Lung (tissue), 12 donors: ENCODE results near the gene ITGB3BP. TPM values are rescaled to one million over a fixed set of nuclear protein-coding genes. Genes with fewer than 3 reads are reported as not detected.
A peak's percentile ranks its signal among the peaks of the same experiment; 100 is the strongest.

Experiments used
- ATAC-seq: fragments of 200-7000 bp; cut with Tn5 transposase; one replicate; pipeline ENCODE4 v1.9.1; 2020; ENCODE audit warnings: moderate number of reproducible peaks; ENCODE audit not compliant: insufficient read depth, low FRiP score
- DNase-seq, 3 donors: peaks; one replicate each; pipeline ENCODE4 v3.0.0-alpha.2; 2013 to 2017
- H3K27ac ChIP-seq, 2 donors: one replicate each; pipeline ENCODE4 v1.5.1; 2013; ENCODE audit warnings: mild to moderate bottlenecking in 2 of 2, moderate library complexity in 2 of 2, control low read depth in 1 of 2, inconsistent platforms in 1 of 2, low read depth in 1 of 2, low read length in 1 of 2
- H3K27me3 ChIP-seq, 3 donors: one replicate each; pipeline ENCODE4 v1.5.1; 2013; ENCODE audit warnings: low read length in 2 of 3; ENCODE audit not compliant: control insufficient read depth in 3 of 3, insufficient read depth in 3 of 3
- H3K36me3 ChIP-seq, 4 donors: one replicate each; pipeline ENCODE4 v1.5.1; 2013; ENCODE audit warnings: low read length in 4 of 4, mild to moderate bottlenecking in 1 of 4, moderate library complexity in 1 of 4; ENCODE audit not compliant: control insufficient read depth in 4 of 4, insufficient read depth in 4 of 4
- H3K4me1 ChIP-seq, 5 donors: one replicate each; pipeline ENCODE4 v1.5.1; 2013; ENCODE audit warnings: low read length in 5 of 5, mild to moderate bottlenecking in 2 of 5, moderate library complexity in 1 of 5; ENCODE audit not compliant: control insufficient read depth in 5 of 5, insufficient read depth in 5 of 5
- H3K4me3 ChIP-seq: one replicate; pipeline ENCODE4 v1.5.1; 2013; ENCODE audit warnings: mild to moderate bottlenecking, control low read depth, moderate library complexity
- H3K9ac ChIP-seq, 2 donors: one replicate each; pipeline ENCODE4 v1.5.1; 2013; ENCODE audit warnings: low read length in 2 of 2, control low read depth in 1 of 2; ENCODE audit not compliant: insufficient read depth in 1 of 2
- H3K9me3 ChIP-seq, 4 donors: one replicate each; pipeline ENCODE4 v1.5.1; 2013; ENCODE audit warnings: low read length in 3 of 4, mild to moderate bottlenecking in 1 of 4, moderate library complexity in 1 of 4; ENCODE audit not compliant: control insufficient read depth in 4 of 4, insufficient read depth in 3 of 4
- CTCF ChIP-seq: IDR thresholded peaks from 2 replicates; pipeline ENCODE4 v1.5.1; 2012; ENCODE audit warnings: mild to moderate bottlenecking; ENCODE audit errors: control extremely low read depth, extremely low read depth
- WGBS, 2 donors: extraction: QIAGEN DNeasy Blood & Tissue Kit; methylation state at CpG; one replicate each; pipeline ENCODE4 v1.1.7; 2013; 5-methylcytosine and 5-hydroxymethylcytosine counted together
- polyA plus RNA-seq, 2 donors: library from polyadenylated mRNA; stranded (reverse); fragments of 200-250 nt; gene quantifications; one replicate each; pipeline ENCODE4 v1.2.1, GENCODE V29; 2013
- total RNA-seq, 2 donors: library from RNA; depleted of rRNA in 1 of 2; stranded (reverse); fragments of >200 nt in 1 of 2; gene quantifications; one replicate each; pipeline ENCODE4 v1.2.1, GENCODE V29; 2014 to 2021
- donor health status: control.
- donor health status: control.
- donor health status: Bipolar disorder and iron deficiency.
- donor health status: healthy.
- donor health status: DM: yes; HTN: yes; CAD: no.

ITGB3BP gene
- total and polyA plus RNA-seq, 4 donors: 7.0 to 36.5 (median 24.2) TPM

GRCh38 chr1:63501256-63501655, 21.8 kb downstream of the ITGB3BP start:
- ATAC-seq (no peak), DNase-seq (no peak)
- Histone ChIP-seq H3K9ac (no peak overlapping the region), H3K36me3 (peaks cover 0 to 1% (median 0%) of the 10 kb centered on the region in 4 donors), H3K4me1 (no peaks in the 10 kb centered on the region), H3K27me3 (no peaks in the 10 kb centered on the region), H3K4me3 (no peak overlapping the region), H3K9me3 (no peaks in the 10 kb centered on the region), H3K27ac (no peak overlapping the region)
- no peak for TF ChIP-seq CTCF
- 97 to 98% methylated on average over 3 of the region's 3 CpGs for WGBS, 2 donors

- WGBS, 2 donors: 47 to 98% methylated on average over 1 of the region's 1 CpG
- Histone ChIP-seq H3K9me3 (no peaks in the 10 kb centered on the region), H3K9ac (no peak overlapping the region), H3K4me3 (no peak overlapping the region), H3K36me3 (no peaks in the 10 kb centered on the region), H3K27me3 (no peaks in the 10 kb centered on the region), H3K4me1 (no peaks in the 10 kb centered on the region), H3K27ac (no peak overlapping the region)
- ATAC-seq (no peak), DNase-seq (no peak)
- no peak for TF ChIP-seq CTCF
These were observed 24.9 kb downstream of the ITGB3BP start for GRCh38 chr1:63498106-63498505.

GRCh38 chr1:63497577-63497976, 25.4 kb downstream of the ITGB3BP start:
- no peaks in the 10 kb centered on the region for H3K36me3 ChIP-seq
- no peak for TF ChIP-seq CTCF
- no peak overlapping the region for H3K27ac ChIP-seq
- H3K4me1 ChIP-seq: no peaks in the 10 kb centered on the region
- WGBS, 2 donors: 91 to 94% methylated on average over 2 of the region's 2 CpGs
- H3K9me3 ChIP-seq: no peaks in the 10 kb centered on the region
- no peak overlapping the region for H3K4me3 ChIP-seq
- H3K9ac ChIP-seq: no peak overlapping the region
- H3K27me3 ChIP-seq: no peaks in the 10 kb centered on the region
- DNase-seq (no peak), ATAC-seq (no peak)

DNA sequence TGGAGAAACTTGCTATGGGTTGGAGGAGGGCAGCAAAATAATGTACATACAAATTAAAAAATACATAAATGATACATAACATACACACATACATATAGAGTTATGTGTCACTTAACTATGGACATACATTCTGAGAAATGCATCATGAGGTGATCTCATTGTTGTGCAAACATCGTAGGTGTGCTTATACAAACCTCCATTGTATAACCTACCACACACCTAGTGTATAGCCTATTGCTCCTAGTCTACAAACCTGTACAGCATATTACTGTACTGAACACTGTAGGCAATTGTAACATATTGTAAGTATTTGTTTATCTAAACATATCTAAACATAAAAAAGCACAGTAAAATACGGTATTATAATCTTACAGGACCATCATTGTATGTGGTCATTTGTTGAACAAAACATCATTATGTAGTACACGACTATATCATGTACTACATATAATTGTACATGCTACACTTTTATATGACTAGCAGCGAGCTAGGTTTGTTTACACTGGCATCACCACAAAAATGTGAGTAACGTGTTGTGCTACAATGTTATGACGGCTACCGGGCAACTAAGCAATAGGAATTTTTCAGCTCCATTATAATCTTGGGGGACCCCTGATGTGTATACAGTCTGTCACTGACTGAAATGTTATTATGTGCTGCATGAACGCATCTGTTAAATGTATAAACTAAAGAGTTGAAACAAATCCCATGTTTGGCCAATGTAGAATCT, 35.5 kb downstream of the ITGB3BP start:
- Histone ChIP-seq H3K27me3 (no peaks in the 10 kb centered on the region), H3K4me3 (no peak overlapping the region), H3K27ac (peak overlapping the region in 1 of 2 donors; percentile 50), H3K9ac (no peak overlapping the region), H3K4me1 (peaks cover 0 to 28% (median 0%) of the 10 kb centered on the region in 5 donors), H3K36me3 (no peaks in the 10 kb centered on the region), H3K9me3 (no peaks in the 10 kb centered on the region)
- DNase-seq (peak; percentile 90 to 98 (median 97)), ATAC-seq (no peak)
- no peak for TF ChIP-seq CTCF
- 69 to 73% methylated on average over 8 of the region's 8 CpGs for WGBS, 2 donors
